Aortic smooth muscle cell (primary cell): ENCODE results near the gene CCDC50. TPM values are rescaled to one million over a fixed set of nuclear protein-coding genes. Genes with fewer than 3 reads are reported as not detected.

ENCODE experiments used
- total RNA-seq: library from RNA; depleted of rRNA; stranded (reverse); fragments of >200 nt; gene quantifications from 2 replicates; pipeline ENCODE4 v1.2.3, GENCODE V29; 2014

CCDC50 gene, protein sequence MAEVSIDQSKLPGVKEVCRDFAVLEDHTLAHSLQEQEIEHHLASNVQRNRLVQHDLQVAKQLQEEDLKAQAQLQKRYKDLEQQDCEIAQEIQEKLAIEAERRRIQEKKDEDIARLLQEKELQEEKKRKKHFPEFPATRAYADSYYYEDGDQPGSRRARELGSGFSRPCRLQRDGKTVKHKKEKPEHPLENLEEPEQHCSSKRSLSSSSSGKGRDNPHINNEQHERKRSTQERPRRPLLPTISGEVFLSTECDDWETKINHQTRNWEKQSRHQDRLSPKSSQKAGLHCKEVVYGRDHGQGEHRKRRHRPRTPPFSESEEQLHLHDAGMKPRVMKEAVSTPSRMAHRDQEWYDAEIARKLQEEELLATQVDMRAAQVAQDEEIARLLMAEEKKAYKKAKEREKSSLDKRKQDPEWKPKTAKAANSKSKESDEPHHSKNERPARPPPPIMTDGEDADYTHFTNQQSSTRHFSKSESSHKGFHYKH
- total RNA-seq = 101 and 110 TPM in 2 replicates

GRCh38 chr3:191328962-191329653 is at the start of gene CCDC50:
Gene CCDC50, plus strand, starts transcription at chr3:191329394. Its CDS starts 281 bp downstream, at chr3:191329675.

DNA sequence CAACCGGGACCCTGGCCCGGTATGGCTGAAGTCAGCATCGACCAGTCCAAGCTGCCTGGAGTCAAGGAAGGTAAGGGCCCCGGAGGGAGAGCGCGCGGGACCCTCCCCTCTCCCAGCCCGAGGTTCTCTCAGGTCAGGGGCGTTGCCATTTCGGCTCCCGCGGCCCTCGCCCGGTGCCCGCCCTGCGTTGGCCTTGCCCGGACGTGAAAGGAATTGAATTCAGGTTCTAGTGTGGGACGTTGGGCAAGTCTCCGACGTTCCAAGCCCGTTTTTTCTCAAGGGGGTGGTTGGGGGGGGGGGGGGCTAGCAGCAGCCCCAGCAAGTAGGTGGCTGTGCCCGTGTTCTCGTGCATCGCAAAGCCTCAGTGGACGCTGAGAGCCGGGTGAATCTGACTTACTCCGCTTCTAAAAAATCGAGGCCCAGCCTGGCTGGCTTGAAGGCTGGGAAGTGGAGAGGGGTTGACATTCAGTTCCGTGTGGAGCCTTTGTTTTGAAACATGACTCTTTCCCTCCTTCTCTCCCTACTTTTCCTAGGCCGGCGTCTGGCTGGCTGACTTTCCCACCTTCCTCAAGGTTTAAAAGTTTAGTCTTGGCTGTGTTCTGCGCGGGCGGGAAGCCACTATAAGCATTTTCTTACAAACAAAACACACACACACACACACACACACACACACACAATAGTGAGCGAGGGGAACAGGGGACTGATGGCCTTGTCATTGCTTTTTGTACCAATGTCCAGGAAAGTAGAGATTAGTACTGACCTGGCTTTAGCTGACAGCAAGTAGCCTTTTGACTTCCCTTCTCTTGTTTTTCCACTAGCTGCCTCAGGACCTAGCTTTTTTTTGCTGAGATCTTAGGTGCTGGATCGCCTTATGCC is 698 bp downstream of the CCDC50 start, which contains the start of gene UTS2B:
Gene UTS2B, minus strand, starts transcription at position 873 of the 876 bp plus-strand sequence. CDS start 48,337 bp downstream, outside the sequence.

Other genes starting within 250 kb of the CCDC50 start
- gene OSTN, start 130.2 kb upstream of the CCDC50 start, total RNA-seq = 0.87 and 0.92 TPM in 2 replicates
- gene UTS2B, start 1.1 kb downstream of the CCDC50 start, total RNA-seq = 0.66 and 0.68 TPM in 2 replicates
- gene PYDC2, start 131.8 kb downstream of the CCDC50 start, total RNA-seq = 0.68 TPM in 1 of 2 replicates, not detected in the other